Mesothelial cell of epicardium (in vitro differentiated cells): ENCODE data around the gene ALDH8A1. TPM values are rescaled to one million over a fixed set of nuclear protein-coding genes. Genes with fewer than 3 reads are reported as not detected.

Experiments
- DNase-seq, 2 experiments: peaks; one replicate each; pipeline ENCODE4 v3.0.0; 2021; ENCODE audit warnings: low spot score in 2 of 2; ENCODE audit not compliant: unreplicated experiment in 2 of 2
- H3K27ac Mint-ChIP-seq: 2 replicates; pipeline ENCODE4 v1.8.0; 2021; ENCODE audit warnings: mixed read lengths
- H3K27me3 Mint-ChIP-seq: 2 replicates; pipeline ENCODE4 v1.8.0; 2021; ENCODE audit warnings: low read depth, mixed read lengths
- H3K36me3 Mint-ChIP-seq: 2 replicates; pipeline ENCODE4 v1.8.0; 2021; ENCODE audit warnings: mixed read lengths
- H3K4me1 Mint-ChIP-seq: 2 replicates; pipeline ENCODE4 v1.8.0; 2021; ENCODE audit warnings: mixed read lengths
- H3K4me3 Mint-ChIP-seq: 2 replicates; pipeline ENCODE4 v1.8.0; 2021; ENCODE audit warnings: mild to moderate bottlenecking, moderate library complexity, mixed read lengths
- H3K9me3 Mint-ChIP-seq: 2 replicates; pipeline ENCODE4 v1.8.0; 2021; ENCODE audit warnings: mixed read lengths
- CTCF ChIP-seq: fragments of 200-600 bp; sonication (generic); IDR thresholded peaks from one replicate; pipeline ENCODE4 v1.5.0; 2021; ENCODE audit warnings: antibody characterized with exemption; ENCODE audit not compliant: unreplicated experiment
- total RNA-seq: library from RNA; stranded (reverse); gene quantifications from 3 replicates; pipeline ENCODE4 v1.2.1, GENCODE V29; 2021

Gene ALDH8A1
- total RNA-seq, 1 donor from 2014 or later = 1.1 TPM

GRCh38 chr6:134892362-134892761 is 57.5 kb downstream of the ALDH8A1 start:
- no peak for DNase-seq
- H3K4me3 Mint-ChIP-seq = no peak overlapping the region
- peaks cover 1% of the 10 kb centered on the region for H3K36me3 Mint-ChIP-seq
- H3K27me3 Mint-ChIP-seq = peaks cover 1% of the 10 kb centered on the region
- H3K9me3 Mint-ChIP-seq = peaks cover 9% of the 10 kb centered on the region
- no peak overlapping the region for H3K27ac Mint-ChIP-seq
- H3K4me1 Mint-ChIP-seq = no peaks in the 10 kb centered on the region
- no peak for TF ChIP-seq CTCF

GRCh38 chr6:134891633-134892032 is 58.3 kb downstream of the ALDH8A1 start:
- TF ChIP-seq CTCF = no peak
- no peak overlapping the region for H3K4me3 Mint-ChIP-seq
- H3K9me3 Mint-ChIP-seq = peaks cover 9% of the 10 kb centered on the region
- no peaks in the 10 kb centered on the region for H3K4me1 Mint-ChIP-seq
- no peak overlapping the region for H3K27ac Mint-ChIP-seq
- H3K36me3 Mint-ChIP-seq = peaks cover 1% of the 10 kb centered on the region
- peaks cover 1% of the 10 kb centered on the region for H3K27me3 Mint-ChIP-seq
- DNase-seq = no peak

- Mint-ChIP-seq H3K4me3 (no peak overlapping the region), H3K27me3 (peaks cover 1% of the 10 kb centered on the region), H3K36me3 (peaks cover 1% of the 10 kb centered on the region), H3K27ac (no peak overlapping the region), H3K4me1 (peaks cover 2% of the 10 kb centered on the region), H3K9me3 (peaks cover 14% of the 10 kb centered on the region)
- DNase-seq = no peak
- TF ChIP-seq CTCF = no peak
Observed at GRCh38 chr6:134888316-134888715, 61.6 kb downstream of the ALDH8A1 start.

GRCh38 chr6:134884752-134885151 is 65.1 kb downstream of the ALDH8A1 start:
- peaks cover 4% of the 10 kb centered on the region for H3K9me3 Mint-ChIP-seq
- H3K36me3 Mint-ChIP-seq = no peaks in the 10 kb centered on the region
- TF ChIP-seq CTCF = no peak
- DNase-seq = no peak
- H3K27me3 Mint-ChIP-seq = no peaks in the 10 kb centered on the region
- peaks cover 10% of the 10 kb centered on the region for H3K4me1 Mint-ChIP-seq
- H3K4me3 Mint-ChIP-seq = no peak overlapping the region
- H3K27ac Mint-ChIP-seq = no peak overlapping the region

GRCh38 chr6:134883314-134883713 is 66.6 kb downstream of the ALDH8A1 start:
- TF ChIP-seq CTCF = no peak
- H3K27me3 Mint-ChIP-seq = no peaks in the 10 kb centered on the region
- no peak overlapping the region for H3K4me3 Mint-ChIP-seq
- H3K36me3 Mint-ChIP-seq = no peaks in the 10 kb centered on the region
- H3K4me1 Mint-ChIP-seq = peaks cover 14% of the 10 kb centered on the region
- DNase-seq = no peak
- no peak overlapping the region for H3K27ac Mint-ChIP-seq
- H3K9me3 Mint-ChIP-seq = peaks cover 4% of the 10 kb centered on the region

- no peaks in the 10 kb centered on the region for H3K36me3 Mint-ChIP-seq
- peak; percentile 33 to 79 for DNase-seq
- peaks cover 20% of the 10 kb centered on the region for H3K4me1 Mint-ChIP-seq
- peaks cover 4% of the 10 kb centered on the region for H3K9me3 Mint-ChIP-seq
- TF ChIP-seq CTCF = peak; percentile 96
- H3K27ac Mint-ChIP-seq = no peak overlapping the region
- no peaks in the 10 kb centered on the region for H3K27me3 Mint-ChIP-seq
- no peak overlapping the region for H3K4me3 Mint-ChIP-seq
Observed at GRCh38 chr6:134882426-134883038, 67.4 kb downstream of the ALDH8A1 start.
